HCT116 (cell line): Measurements from ENCODE around the gene TRMT10B.

Experiments
- CEBPB ChIP-seq: IDR thresholded peaks from 2 replicates; pipeline ENCODE4 v1.6.1; 2012; ENCODE audit warnings: low read depth
- EZH2 ChIP-seq: fragments of 200-600 bp; sonication (generic); IDR thresholded peaks from 2 replicates; pipeline ENCODE4 v1.6.1; 2017; ENCODE audit warnings: antibody characterized with exemption, mixed run types
- POLR2A ChIP-seq: IDR thresholded peaks from 2 replicates; pipeline ENCODE4 v1.7.0; 2011; ENCODE audit warnings: borderline replicate concordance; ENCODE audit not compliant: insufficient read depth, insufficient read length; ENCODE audit errors: extremely low read depth
- TF ChIP-seq, protein P1 (sequence below), 3 experiments: fragments of 200-600 bp in 1 of 3; sonication (generic) in 1 of 3; IDR thresholded peaks in 2 of 3; conservative IDR thresholded peaks in 1 of 3; 2 replicates each; pipeline ENCODE4 v1.5.1; 2012 to 2017; ENCODE audit warnings: low read depth in 2 of 3, low read length in 2 of 3, antibody characterized with exemption in 1 of 3, borderline replicate concordance in 1 of 3, control low read depth in 1 of 3, mild to moderate bottlenecking in 1 of 3, mixed read lengths in 1 of 3, mixed run types in 1 of 3, moderate library complexity in 1 of 3; ENCODE audit not compliant: insufficient read depth in 1 of 3

DNA sequence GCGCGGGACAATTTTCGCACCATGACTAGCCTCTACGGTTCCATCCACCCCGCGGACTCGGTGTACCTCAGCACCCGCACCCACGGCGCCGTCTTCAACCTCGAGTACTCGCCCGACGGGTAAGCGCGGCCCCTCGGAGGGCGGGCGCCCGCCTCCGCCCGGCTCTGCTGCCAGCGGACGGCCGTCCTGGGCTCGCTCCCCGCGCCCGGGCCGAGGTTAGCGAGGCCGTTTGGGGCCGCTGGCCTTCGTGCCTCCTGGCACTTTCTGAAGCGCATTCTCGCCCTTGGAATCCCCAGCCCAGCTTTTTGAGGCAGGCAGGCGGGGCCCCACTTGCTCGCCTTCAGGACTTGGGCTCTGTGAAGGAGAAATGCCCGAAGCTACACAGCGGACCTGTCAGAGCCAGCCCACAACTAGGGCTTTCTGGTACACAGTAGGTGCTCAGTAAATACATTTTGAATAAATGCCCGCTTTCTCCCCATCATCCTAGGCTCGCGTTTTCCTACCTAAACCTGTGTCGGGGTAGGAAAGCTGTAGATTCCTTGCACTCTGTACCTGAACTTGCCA, 47.8 kb downstream of the TRMT10B start:
- TF ChIP-seq, protein P1, sequence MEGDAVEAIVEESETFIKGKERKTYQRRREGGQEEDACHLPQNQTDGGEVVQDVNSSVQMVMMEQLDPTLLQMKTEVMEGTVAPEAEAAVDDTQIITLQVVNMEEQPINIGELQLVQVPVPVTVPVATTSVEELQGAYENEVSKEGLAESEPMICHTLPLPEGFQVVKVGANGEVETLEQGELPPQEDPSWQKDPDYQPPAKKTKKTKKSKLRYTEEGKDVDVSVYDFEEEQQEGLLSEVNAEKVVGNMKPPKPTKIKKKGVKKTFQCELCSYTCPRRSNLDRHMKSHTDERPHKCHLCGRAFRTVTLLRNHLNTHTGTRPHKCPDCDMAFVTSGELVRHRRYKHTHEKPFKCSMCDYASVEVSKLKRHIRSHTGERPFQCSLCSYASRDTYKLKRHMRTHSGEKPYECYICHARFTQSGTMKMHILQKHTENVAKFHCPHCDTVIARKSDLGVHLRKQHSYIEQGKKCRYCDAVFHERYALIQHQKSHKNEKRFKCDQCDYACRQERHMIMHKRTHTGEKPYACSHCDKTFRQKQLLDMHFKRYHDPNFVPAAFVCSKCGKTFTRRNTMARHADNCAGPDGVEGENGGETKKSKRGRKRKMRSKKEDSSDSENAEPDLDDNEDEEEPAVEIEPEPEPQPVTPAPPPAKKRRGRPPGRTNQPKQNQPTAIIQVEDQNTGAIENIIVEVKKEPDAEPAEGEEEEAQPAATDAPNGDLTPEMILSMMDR (IDR thresholded peaks at IDR 0.05 in 2 of 3, conservative IDR thresholded peaks at IDR 0.05 in 1 of 3; ENCODE audit: borderline replicate concordance in 1 of 3, insufficient read depth in 1 of 3, low read depth in 2 of 3, low read length in 2 of 3) = no peak
- no peak for TF ChIP-seq CEBPB
- TF ChIP-seq EZH2 = no peak
- TF ChIP-seq POLR2A = no peak
